ENCODE data around the gene POU1F1. TPM values are rescaled to one million over a fixed set of nuclear protein-coding genes. Genes with fewer than 3 reads are reported as not detected.
A peak's percentile ranks its signal among the peaks of the same experiment; 100 is the strongest.

The POU1F1 gene
- total RNA-seq, 1 experiment from 2014 or later = not detected

DNA sequence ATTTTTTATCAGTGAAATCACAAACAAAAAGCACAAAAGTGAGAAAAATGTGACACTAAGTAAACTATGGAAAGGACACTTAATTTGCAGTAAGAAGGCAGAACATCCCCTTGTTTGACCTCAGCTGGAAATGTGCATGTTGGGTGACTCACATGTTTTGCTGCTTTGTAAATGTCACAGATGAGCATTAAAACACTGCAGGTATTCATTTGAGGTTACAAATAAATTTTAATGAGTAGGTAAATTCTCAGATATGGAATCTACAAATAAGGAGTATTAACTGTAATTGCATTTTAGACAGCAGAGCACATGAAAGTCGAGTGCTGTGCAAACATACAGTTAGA, 29.0 kb downstream of the POU1F1 start:
- no peak overlapping the region for H3K27ac Mint-ChIP-seq (ENCODE audit: low read depth, unreplicated experiment)
- CTCF ChIA-PET = interaction anchor here (0.7 to 1.9 kb wide), 3 partner anchors 12 to 236 kb away, joined by 3 to 9 read pairs (median 3); no protein-coding TSS in a partner anchor
- no peak overlapping the region for H3K4me3 Mint-ChIP-seq (ENCODE audit: unreplicated experiment)
- no TSS peak for BruUV-seq (replicated peaks)
- POLR2A ChIA-PET = no interaction called here
- peaks cover 34% of the 10 kb centered on the region for H3K36me3 Mint-ChIP-seq (ENCODE audit: insufficient read depth, unreplicated experiment)
- no peaks in the 10 kb centered on the region for H3K4me1 Mint-ChIP-seq (ENCODE audit: insufficient read depth, unreplicated experiment)
- no peaks in the 10 kb centered on the region for H3K9me3 Mint-ChIP-seq (ENCODE audit: unreplicated experiment)
- DNase-seq (ENCODE audit: unreplicated experiment) = no peak
- no peaks in the 10 kb centered on the region for H3K27me3 Mint-ChIP-seq (ENCODE audit: insufficient read depth, unreplicated experiment)
- TF ChIP-seq, protein P1, sequence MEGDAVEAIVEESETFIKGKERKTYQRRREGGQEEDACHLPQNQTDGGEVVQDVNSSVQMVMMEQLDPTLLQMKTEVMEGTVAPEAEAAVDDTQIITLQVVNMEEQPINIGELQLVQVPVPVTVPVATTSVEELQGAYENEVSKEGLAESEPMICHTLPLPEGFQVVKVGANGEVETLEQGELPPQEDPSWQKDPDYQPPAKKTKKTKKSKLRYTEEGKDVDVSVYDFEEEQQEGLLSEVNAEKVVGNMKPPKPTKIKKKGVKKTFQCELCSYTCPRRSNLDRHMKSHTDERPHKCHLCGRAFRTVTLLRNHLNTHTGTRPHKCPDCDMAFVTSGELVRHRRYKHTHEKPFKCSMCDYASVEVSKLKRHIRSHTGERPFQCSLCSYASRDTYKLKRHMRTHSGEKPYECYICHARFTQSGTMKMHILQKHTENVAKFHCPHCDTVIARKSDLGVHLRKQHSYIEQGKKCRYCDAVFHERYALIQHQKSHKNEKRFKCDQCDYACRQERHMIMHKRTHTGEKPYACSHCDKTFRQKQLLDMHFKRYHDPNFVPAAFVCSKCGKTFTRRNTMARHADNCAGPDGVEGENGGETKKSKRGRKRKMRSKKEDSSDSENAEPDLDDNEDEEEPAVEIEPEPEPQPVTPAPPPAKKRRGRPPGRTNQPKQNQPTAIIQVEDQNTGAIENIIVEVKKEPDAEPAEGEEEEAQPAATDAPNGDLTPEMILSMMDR (IDR thresholded peaks at IDR 0.05; ENCODE audit: unreplicated experiment) = no peak
- intact Hi-C loops (cut with micrococcal nuclease) = no loop called here

DNA sequence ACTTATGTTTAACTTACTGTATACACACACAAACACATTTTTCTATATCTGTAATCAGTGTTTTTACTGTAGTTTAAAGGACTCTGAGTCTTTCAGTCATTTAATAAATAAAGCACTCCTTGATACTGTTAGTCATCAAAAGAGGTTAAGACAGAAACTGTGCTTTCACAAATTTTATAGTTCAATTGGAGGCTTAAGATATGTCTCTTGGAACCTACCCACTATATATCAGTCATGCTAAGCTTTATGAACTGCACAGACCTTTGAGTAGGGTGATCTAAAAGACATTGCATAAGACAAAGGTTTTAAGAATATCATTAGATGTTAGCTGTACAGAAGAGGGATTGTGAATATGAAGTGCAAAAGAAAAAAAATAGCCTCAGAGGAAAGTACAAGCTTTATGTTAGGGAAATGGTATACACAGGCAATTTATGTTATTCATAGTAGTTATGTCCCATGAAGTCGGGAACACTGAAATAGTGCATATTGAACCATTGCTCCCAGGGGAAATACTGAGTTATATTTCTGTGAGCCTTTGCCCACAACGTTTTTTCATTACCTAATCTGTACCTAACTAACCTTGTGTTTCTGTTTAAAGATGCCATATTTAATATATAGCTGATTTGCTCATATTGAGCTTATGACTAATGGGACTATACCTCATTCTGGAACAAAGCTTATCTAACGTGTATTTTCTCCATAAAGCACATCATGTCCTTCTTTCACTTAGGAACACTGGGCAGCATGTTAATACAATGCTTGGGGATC, 29.5 kb downstream of the POU1F1 start:
- no peak overlapping the region for H3K4me3 Mint-ChIP-seq (ENCODE audit: unreplicated experiment)
- BruUV-seq (replicated peaks) = TSS peak; percentile 13
- no peaks in the 10 kb centered on the region for H3K27me3 Mint-ChIP-seq (ENCODE audit: insufficient read depth, unreplicated experiment)
- intact Hi-C loops (cut with micrococcal nuclease) = no loop called here
- H3K4me1 Mint-ChIP-seq (ENCODE audit: insufficient read depth, unreplicated experiment) = no peaks in the 10 kb centered on the region
- DNase-seq (ENCODE audit: unreplicated experiment) = no peak
- CTCF ChIA-PET = interaction anchor here (0.7 to 1.2 kb wide), 3 partner anchors 13 to 472 kb away, joined by 3 to 7 read pairs (median 3); no protein-coding TSS in a partner anchor
- no peaks in the 10 kb centered on the region for H3K9me3 Mint-ChIP-seq (ENCODE audit: unreplicated experiment)
- TF ChIP-seq, protein P1 (IDR thresholded peaks at IDR 0.05; ENCODE audit: unreplicated experiment) = no peak
- H3K27ac Mint-ChIP-seq (ENCODE audit: low read depth, unreplicated experiment) = no peak overlapping the region
- peaks cover 40% of the 10 kb centered on the region for H3K36me3 Mint-ChIP-seq (ENCODE audit: insufficient read depth, unreplicated experiment)
- POLR2A ChIA-PET = interaction anchor here (0.8 kb wide), 1 partner anchor 20 kb away, joined by 3 read pairs; the partner anchor contains the start of gene CHMP2B

DNA sequence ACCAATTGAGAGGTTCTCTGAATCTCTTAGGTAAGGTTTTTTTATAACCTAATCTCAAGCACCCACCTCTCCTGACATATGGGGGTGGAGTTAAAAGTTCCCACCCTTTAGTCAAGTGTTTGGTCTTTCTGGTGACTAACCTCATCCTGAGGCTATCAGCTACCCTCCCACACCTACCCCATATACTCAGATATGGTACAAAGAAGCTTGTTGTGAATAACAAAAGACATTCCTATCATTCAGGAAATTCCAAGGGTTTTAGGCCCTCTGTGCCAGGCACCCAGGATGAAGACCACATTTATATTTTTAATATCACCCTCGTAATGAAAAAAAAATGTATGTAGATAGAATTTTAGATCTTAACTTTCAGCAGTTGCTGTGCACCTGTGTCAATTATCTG, 40.3 kb downstream of the POU1F1 start:
- H3K9me3 Mint-ChIP-seq (ENCODE audit: unreplicated experiment) = no peaks in the 10 kb centered on the region
- POLR2A ChIA-PET = interaction anchor here (1.3 kb wide), 1 partner anchor 9 kb away, joined by 3 read pairs; the partner anchor contains the start of gene CHMP2B
- TF ChIP-seq, protein P1 (IDR thresholded peaks at IDR 0.05; ENCODE audit: unreplicated experiment) = no peak
- DNase-seq (ENCODE audit: unreplicated experiment) = no peak
- no peak overlapping the region for H3K4me3 Mint-ChIP-seq (ENCODE audit: unreplicated experiment)
- peaks cover 6% of the 10 kb centered on the region for H3K36me3 Mint-ChIP-seq (ENCODE audit: insufficient read depth, unreplicated experiment)
- H3K27ac Mint-ChIP-seq (ENCODE audit: low read depth, unreplicated experiment) = no peak overlapping the region
- H3K4me1 Mint-ChIP-seq (ENCODE audit: insufficient read depth, unreplicated experiment) = peaks cover 8% of the 10 kb centered on the region
- CTCF ChIA-PET = interaction anchor here (1.0 kb wide), 1 partner anchor 25 kb away, joined by 3 read pairs; no protein-coding TSS in a partner anchor
- no peaks in the 10 kb centered on the region for H3K27me3 Mint-ChIP-seq (ENCODE audit: insufficient read depth, unreplicated experiment)
- intact Hi-C loops (cut with micrococcal nuclease) = no loop called here
- no TSS peak for BruUV-seq (replicated peaks)

DNA sequence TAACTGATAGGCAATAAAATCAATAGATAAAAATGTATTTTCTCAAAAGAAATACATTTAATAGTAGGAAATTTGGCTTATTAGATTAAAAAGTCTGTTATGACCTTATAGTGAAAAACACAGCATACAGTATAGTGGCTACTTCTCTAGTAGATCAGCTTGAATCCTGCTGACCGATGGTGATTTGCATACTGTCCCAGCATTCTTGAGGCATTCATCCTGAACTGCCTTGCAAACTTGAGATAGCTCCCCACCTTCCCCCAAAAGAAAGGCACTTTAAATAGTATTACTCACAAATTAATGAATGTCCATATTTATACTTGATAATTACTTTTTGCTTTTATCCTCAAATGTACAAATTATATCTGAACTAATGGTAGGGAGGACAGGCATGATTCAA, 42.6 kb downstream of the POU1F1 start:
- ChIA-PET POLR2A (interaction anchor here (1.0 kb wide), 1 partner anchor 27 kb away, joined by 4 read pairs; no protein-coding TSS in a partner anchor), CTCF (interaction anchor here (0.9 kb wide), 1 partner anchor 880 kb away, joined by 3 read pairs; no protein-coding TSS in a partner anchor)
- TF ChIP-seq, protein P1 (IDR thresholded peaks at IDR 0.05; ENCODE audit: unreplicated experiment) = no peak

More for the DNA sequence above, 42.6 kb downstream of the POU1F1 start:
- intact Hi-C loops (cut with micrococcal nuclease) = no loop called here
- H3K27me3 Mint-ChIP-seq (ENCODE audit: insufficient read depth, unreplicated experiment) = no peaks in the 10 kb centered on the region
- no peaks in the 10 kb centered on the region for H3K9me3 Mint-ChIP-seq (ENCODE audit: unreplicated experiment)
- no peak for DNase-seq (ENCODE audit: unreplicated experiment)
- no peak overlapping the region for H3K4me3 Mint-ChIP-seq (ENCODE audit: unreplicated experiment)
- no peak overlapping the region for H3K27ac Mint-ChIP-seq (ENCODE audit: low read depth, unreplicated experiment)
- H3K36me3 Mint-ChIP-seq (ENCODE audit: insufficient read depth, unreplicated experiment) = no peaks in the 10 kb centered on the region
- peaks cover 18% of the 10 kb centered on the region for H3K4me1 Mint-ChIP-seq (ENCODE audit: insufficient read depth, unreplicated experiment)
- BruUV-seq (replicated peaks) = no TSS peak
